Sigmoid colon (tissue), 4 donors: ENCODE measurements around the gene RNF223.

Source experiments
- POLR2A ChIP-seq, 2 donors: fragments of 450-650 bp; IDR thresholded peaks; one replicate each; pipeline ENCODE4 v1.6.1; 2016; ENCODE audit warnings: antibody characterized with exemption in 2 of 2, mild to moderate bottlenecking in 2 of 2, moderate library complexity in 2 of 2
- POLR2AphosphoS5 ChIP-seq, 4 donors: sonication (generic); formaldehyde crosslinking; IDR thresholded peaks; one replicate each; pipeline ENCODE4 v1.6.1; 2017; ENCODE audit warnings: antibody characterized with exemption in 4 of 4
- TF ChIP-seq, protein P1 (sequence below), 4 experiments: fragments of 450-650 bp in 3 of 4; fragments of 200-600 bp in 1 of 4; IDR thresholded peaks; one replicate each; pipeline ENCODE4 v1.5.1; 2016 to 2019; ENCODE audit warnings: antibody characterized with exemption in 4 of 4, mild to moderate bottlenecking in 3 of 4, moderate library complexity in 2 of 4

DNA sequence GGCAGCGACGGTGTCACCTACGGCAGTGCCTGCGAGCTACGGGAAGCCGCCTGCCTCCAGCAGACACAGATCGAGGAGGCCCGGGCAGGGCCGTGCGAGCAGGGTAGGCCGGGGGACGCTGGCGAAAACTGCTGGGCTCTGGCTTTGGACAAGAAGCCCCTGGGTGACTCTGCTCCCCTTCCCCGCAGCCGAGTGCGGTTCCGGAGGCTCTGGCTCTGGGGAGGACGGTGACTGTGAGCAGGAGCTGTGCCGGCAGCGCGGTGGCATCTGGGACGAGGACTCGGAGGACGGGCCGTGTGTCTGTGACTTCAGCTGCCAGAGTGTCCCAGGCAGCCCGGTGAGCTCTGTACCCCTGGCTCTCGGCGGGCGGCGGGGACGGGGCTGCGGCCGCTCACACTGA is 30.2 kb downstream of the RNF223 start:
- TF ChIP-seq POLR2A (IDR thresholded peaks at IDR 0.05) (no peak), POLR2AphosphoS5 (IDR thresholded peaks at IDR 0.05) (no peak)
- TF ChIP-seq, protein P1, sequence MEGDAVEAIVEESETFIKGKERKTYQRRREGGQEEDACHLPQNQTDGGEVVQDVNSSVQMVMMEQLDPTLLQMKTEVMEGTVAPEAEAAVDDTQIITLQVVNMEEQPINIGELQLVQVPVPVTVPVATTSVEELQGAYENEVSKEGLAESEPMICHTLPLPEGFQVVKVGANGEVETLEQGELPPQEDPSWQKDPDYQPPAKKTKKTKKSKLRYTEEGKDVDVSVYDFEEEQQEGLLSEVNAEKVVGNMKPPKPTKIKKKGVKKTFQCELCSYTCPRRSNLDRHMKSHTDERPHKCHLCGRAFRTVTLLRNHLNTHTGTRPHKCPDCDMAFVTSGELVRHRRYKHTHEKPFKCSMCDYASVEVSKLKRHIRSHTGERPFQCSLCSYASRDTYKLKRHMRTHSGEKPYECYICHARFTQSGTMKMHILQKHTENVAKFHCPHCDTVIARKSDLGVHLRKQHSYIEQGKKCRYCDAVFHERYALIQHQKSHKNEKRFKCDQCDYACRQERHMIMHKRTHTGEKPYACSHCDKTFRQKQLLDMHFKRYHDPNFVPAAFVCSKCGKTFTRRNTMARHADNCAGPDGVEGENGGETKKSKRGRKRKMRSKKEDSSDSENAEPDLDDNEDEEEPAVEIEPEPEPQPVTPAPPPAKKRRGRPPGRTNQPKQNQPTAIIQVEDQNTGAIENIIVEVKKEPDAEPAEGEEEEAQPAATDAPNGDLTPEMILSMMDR (IDR thresholded peaks at IDR 0.05), result no peak
